ENCODE data around the gene CACNA1C. TPM values are rescaled to one million over a fixed set of nuclear protein-coding genes. Genes with fewer than 3 reads are reported as not detected.

Gene CACNA1C
- polyA plus RNA-seq, 4 donors: 0.67 to 2.5 (median 2.0) TPM

DNA sequence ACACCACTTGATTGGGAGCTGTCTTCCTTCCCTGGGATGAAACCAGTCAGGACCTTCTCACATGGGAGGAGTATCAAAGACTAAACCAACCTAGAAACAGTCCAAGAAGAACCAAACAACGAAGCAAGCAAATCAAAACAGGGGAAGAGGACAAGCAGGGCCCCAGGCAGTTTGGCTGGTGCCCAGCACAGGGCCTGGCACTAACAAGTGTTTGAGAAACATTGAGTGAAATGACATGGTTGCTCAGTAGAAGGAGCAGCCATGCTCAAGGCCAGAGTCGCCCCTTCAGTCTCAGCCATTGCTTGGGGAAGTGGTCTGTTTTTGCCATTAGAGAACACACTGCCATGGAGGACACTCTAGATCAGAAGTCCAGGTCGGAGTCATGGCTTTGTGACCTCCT lies 323.1 kb downstream of the CACNA1C start:
- no peaks in the 10 kb centered on the region for H3K27me3 ChIP-seq (ENCODE audit: control insufficient read depth in 3 of 3, insufficient read depth in 3 of 3, low read length in 3 of 3)
- WGBS, 3 donors: 80 to 85% (median 83%) methylated on average over 3 of the region's 3 CpGs
- no peak overlapping the region for H3K4me3 ChIP-seq (ENCODE audit: low read depth in 1 of 3, low read length in 3 of 3)
- FAIRE-seq: no peak
- no peaks in the 10 kb centered on the region for H3K36me3 ChIP-seq (ENCODE audit: control insufficient read depth in 3 of 3, insufficient read depth in 2 of 3, low read depth in 1 of 3, low read length in 3 of 3)
- DNase-seq: no peak
- no peak overlapping the region for H3K27ac ChIP-seq (ENCODE audit: low read depth in 1 of 3, low read length in 2 of 3)
- no peaks in the 10 kb centered on the region for H3K4me1 ChIP-seq (ENCODE audit: control insufficient read depth in 3 of 3, insufficient read depth in 2 of 3, low read depth in 1 of 3, low read length in 2 of 3)
- H3K9me3 ChIP-seq (ENCODE audit: control insufficient read depth in 2 of 2, insufficient read depth in 1 of 2, low read depth in 1 of 2, low read length in 1 of 2): no peaks in the 10 kb centered on the region

DNA sequence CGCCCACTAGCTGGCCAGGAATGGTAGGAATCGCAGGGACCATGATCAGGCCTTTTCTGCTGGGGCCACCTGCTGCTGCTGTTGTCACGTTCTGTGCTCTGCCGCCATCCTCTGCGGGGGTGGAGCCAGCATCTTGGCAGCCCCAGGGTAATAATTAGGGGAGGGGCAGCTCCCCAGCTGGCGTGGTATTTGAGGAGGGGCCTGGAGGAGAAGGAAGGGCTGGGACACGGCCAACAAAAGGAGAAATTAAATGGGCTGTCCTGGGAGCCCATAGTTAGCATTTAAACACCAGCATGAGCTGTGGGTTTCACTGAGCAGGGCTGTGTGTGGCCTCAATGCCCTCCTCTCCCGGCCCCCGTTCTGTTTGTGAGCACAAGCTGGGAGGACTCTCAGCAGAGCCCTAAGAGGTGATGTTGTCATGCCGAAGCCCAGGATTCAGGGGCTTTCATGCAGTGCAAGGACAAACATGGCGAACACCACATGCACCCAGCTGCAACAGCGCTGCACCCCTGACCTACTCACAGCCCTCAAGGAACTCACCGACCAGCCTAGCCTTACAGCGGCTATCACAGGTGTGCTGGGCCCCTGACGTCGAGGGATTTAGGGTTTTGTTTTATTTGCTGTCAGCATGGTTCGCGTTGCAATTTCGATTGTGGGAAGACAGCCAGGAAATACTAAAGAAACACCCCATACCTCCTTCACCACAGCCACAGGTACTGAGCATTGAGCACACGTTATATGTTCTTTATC lies 324.3 kb downstream of the CACNA1C start:
- 42 to 61% (median 53%) methylated on average over 20 of the region's 20 CpGs for WGBS, 3 donors
- no peak for FAIRE-seq
- peak in 1 of 2 donors; percentile 32 for DNase-seq

DNA sequence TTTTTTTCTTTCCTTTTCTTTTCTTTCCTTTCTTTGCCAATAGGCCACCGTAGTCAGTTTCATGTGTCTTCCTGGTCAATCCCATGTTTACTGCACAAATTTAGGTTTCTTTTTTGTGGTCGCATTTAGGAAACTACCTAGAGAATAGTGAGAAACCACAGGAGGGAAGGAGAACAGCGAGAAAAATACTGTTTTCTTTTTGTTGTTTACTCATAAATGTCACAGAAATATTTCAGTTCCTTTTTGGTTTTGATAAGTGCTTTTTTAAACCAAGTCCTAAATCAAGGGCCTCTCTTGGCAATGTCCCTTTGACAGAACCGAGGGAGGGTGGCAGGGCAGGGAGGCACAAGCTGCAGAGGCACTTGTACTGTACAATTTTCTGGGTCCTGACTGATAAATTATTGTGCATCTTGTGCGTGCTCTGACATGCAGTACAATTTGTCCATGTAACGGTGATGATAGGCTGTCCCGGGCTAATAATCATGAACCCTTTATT lies 326.1 kb downstream of the CACNA1C start:
- FAIRE-seq (no peak), DNase-seq (no peak)
- Histone ChIP-seq H3K4me1 (ENCODE audit: control insufficient read depth in 3 of 3, insufficient read depth in 2 of 3, low read depth in 1 of 3, low read length in 2 of 3) (peaks cover 0 to 4% (median 0%) of the 10 kb centered on the region in 3 donors), H3K36me3 (ENCODE audit: control insufficient read depth in 3 of 3, insufficient read depth in 2 of 3, low read depth in 1 of 3, low read length in 3 of 3) (no peaks in the 10 kb centered on the region), H3K27ac (ENCODE audit: low read depth in 1 of 3, low read length in 2 of 3) (no peak overlapping the region), H3K27me3 (ENCODE audit: control insufficient read depth in 3 of 3, insufficient read depth in 3 of 3, low read length in 3 of 3) (no peaks in the 10 kb centered on the region), H3K4me3 (ENCODE audit: low read depth in 1 of 3, low read length in 3 of 3) (no peak overlapping the region), H3K9me3 (ENCODE audit: control insufficient read depth in 2 of 2, insufficient read depth in 1 of 2, low read depth in 1 of 2, low read length in 1 of 2) (no peaks in the 10 kb centered on the region)
- WGBS, 3 donors: 68 to 86% (median 75%) methylated on average over 7 of the region's 7 CpGs

More for the DNA sequence above, 324.3 kb downstream of the CACNA1C start:
- H3K27ac ChIP-seq (ENCODE audit: low read depth in 1 of 3, low read length in 2 of 3): no peak overlapping the region
- H3K4me1 ChIP-seq (ENCODE audit: control insufficient read depth in 3 of 3, insufficient read depth in 2 of 3, low read depth in 1 of 3, low read length in 2 of 3): no peaks in the 10 kb centered on the region
- no peak overlapping the region for H3K4me3 ChIP-seq (ENCODE audit: low read depth in 1 of 3, low read length in 3 of 3)
- H3K36me3 ChIP-seq (ENCODE audit: control insufficient read depth in 3 of 3, insufficient read depth in 2 of 3, low read depth in 1 of 3, low read length in 3 of 3): no peaks in the 10 kb centered on the region
- no peaks in the 10 kb centered on the region for H3K27me3 ChIP-seq (ENCODE audit: control insufficient read depth in 3 of 3, insufficient read depth in 3 of 3, low read length in 3 of 3)
- no peaks in the 10 kb centered on the region for H3K9me3 ChIP-seq (ENCODE audit: control insufficient read depth in 2 of 2, insufficient read depth in 1 of 2, low read depth in 1 of 2, low read length in 1 of 2)

DNA sequence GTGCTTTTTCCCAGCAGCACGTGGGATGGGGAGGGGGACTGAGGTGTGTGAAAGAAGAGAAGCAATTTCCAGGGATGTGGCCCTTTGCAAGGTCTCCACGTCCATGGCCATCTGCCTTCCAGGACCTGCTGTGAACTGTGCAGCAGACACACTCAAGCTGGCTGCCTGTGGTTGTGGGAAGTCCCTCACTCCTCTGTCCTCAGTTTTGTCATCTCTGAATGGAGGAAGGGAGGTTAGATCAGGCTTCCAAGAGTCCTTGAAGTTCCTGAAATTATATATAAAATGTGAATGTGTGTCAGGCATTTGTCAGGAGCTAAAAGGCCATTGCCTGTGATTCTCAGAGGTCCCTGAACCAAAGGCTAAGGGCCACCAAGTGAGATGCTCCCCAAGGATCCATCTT lies 328.2 kb downstream of the CACNA1C start:
- peaks cover 0 to 4% (median 0%) of the 10 kb centered on the region in 3 donors for H3K4me1 ChIP-seq (ENCODE audit: control insufficient read depth in 3 of 3, insufficient read depth in 2 of 3, low read depth in 1 of 3, low read length in 2 of 3)

DNA sequence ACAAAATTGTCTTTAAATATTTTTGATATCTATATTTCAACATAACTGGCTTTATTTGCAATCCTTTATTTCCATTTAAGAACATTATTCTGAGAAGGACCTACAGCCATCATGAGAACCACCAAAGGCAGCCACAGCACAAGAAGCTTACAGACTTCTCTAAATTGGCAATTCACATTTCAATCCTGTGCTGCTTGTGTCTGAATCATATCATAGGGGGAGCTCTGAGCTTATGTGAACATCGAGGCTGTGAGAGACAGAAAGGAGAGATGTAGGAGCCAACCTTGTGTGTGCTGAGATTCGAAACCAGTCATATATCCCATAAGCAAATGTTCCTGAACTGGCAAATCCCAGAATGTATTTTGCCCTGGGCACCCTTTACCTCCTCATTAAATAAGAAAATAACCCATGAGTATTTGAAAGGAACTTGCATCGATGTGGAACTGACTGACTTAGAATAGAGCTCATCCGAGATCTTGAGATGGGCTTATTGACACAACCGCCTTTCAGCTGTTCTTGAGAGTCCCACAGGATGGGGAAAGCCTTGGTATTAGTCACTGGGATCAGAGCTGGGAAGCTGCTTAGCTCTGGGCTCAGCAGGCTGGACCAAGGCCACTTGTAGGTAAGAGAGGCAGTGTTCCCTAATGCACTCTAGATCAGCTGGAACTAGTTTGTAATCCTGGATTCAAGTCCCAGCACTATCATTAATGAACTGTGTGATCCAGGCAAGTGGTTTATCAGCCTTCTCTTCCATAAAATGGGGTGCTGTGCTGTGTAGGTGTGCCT lies 329.8 kb downstream of the CACNA1C start:
- WGBS, 3 donors: 76 to 82% (median 81%) methylated on average over 5 of the region's 5 CpGs
- Histone ChIP-seq H3K4me3 (ENCODE audit: low read depth in 1 of 3, low read length in 3 of 3) (no peak overlapping the region), H3K36me3 (ENCODE audit: control insufficient read depth in 3 of 3, insufficient read depth in 2 of 3, low read depth in 1 of 3, low read length in 3 of 3) (no peaks in the 10 kb centered on the region), H3K4me1 (ENCODE audit: control insufficient read depth in 3 of 3, insufficient read depth in 2 of 3, low read depth in 1 of 3, low read length in 2 of 3) (peaks cover 0 to 4% (median 0%) of the 10 kb centered on the region in 3 donors), H3K9me3 (ENCODE audit: control insufficient read depth in 2 of 2, insufficient read depth in 1 of 2, low read depth in 1 of 2, low read length in 1 of 2) (no peaks in the 10 kb centered on the region), H3K27ac (ENCODE audit: low read depth in 1 of 3, low read length in 2 of 3) (peak overlapping the region in 2 of 3 donors; percentile 15 to 65), H3K27me3 (ENCODE audit: control insufficient read depth in 3 of 3, insufficient read depth in 3 of 3, low read length in 3 of 3) (peaks cover 0 to 5% (median 0%) of the 10 kb centered on the region in 3 donors)
- DNase-seq (no peak), FAIRE-seq (no peak)

More for the DNA sequence above, 328.2 kb downstream of the CACNA1C start:
- 67 to 90% (median 85%) methylated on average over 2 of the region's 2 CpGs for whole genome bisulfite sequencing, 3 donors
- FAIRE-seq: no peak
- H3K27ac ChIP-seq (ENCODE audit: low read depth in 1 of 3, low read length in 2 of 3): no peak overlapping the region
- H3K4me3 ChIP-seq (ENCODE audit: low read depth in 1 of 3, low read length in 3 of 3): no peak overlapping the region
- H3K9me3 ChIP-seq (ENCODE audit: control insufficient read depth in 2 of 2, insufficient read depth in 1 of 2, low read depth in 1 of 2, low read length in 1 of 2): no peaks in the 10 kb centered on the region
- DNase-seq: no peak
- no peaks in the 10 kb centered on the region for H3K27me3 ChIP-seq (ENCODE audit: control insufficient read depth in 3 of 3, insufficient read depth in 3 of 3, low read length in 3 of 3)
- no peaks in the 10 kb centered on the region for H3K36me3 ChIP-seq (ENCODE audit: control insufficient read depth in 3 of 3, insufficient read depth in 2 of 3, low read depth in 1 of 3, low read length in 3 of 3)

DNA sequence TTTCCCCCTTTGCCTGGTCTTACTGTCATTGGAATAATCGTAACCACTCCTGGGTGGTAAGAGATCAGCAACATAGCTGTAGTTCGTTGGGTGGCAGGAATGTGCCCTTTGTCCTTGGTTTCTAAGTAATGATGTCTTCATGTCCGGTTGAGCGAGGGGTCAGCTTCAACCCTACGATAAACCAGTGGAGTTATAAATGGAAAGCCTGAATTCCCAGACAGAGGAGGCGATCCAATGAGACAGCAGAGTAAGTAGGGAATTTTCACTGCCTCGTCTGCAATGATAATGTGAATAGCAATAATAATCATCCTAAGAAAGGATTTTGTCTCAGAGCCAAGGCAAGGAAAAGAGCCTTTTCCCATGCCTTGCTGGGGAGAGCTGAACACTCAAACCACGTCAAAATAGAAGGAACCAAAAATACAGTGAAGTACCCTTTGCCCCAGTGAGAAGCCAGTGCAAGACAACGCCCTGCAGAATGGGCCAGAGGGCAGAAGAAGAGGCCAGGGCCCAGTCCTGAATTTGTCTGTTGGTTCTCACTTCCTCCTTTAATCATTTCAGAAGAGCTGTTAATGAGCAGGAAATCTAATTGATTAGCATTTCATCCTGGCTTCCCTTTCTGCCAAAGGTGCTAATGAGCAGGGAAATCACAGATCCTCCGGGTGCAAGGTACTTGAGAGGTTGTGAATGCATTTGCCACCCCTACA lies 330.7 kb downstream of the CACNA1C start:
- peak; percentile 37 to 44 for DNase-seq
- WGBS, 3 donors: 31 to 57% (median 43%) methylated on average over 10 of the region's 10 CpGs
- no peak overlapping the region for H3K4me3 ChIP-seq (ENCODE audit: low read depth in 1 of 3, low read length in 3 of 3)
- no peaks in the 10 kb centered on the region for H3K36me3 ChIP-seq (ENCODE audit: control insufficient read depth in 3 of 3, insufficient read depth in 2 of 3, low read depth in 1 of 3, low read length in 3 of 3)
- H3K27me3 ChIP-seq (ENCODE audit: control insufficient read depth in 3 of 3, insufficient read depth in 3 of 3, low read length in 3 of 3): peaks cover 0 to 5% (median 0%) of the 10 kb centered on the region in 3 donors
- peaks cover 0 to 4% (median 0%) of the 10 kb centered on the region in 3 donors for H3K4me1 ChIP-seq (ENCODE audit: control insufficient read depth in 3 of 3, insufficient read depth in 2 of 3, low read depth in 1 of 3, low read length in 2 of 3)
- peak overlapping the region in 2 of 3 donors; percentile 15 to 65 for H3K27ac ChIP-seq (ENCODE audit: low read depth in 1 of 3, low read length in 2 of 3)
- no peaks in the 10 kb centered on the region for H3K9me3 ChIP-seq (ENCODE audit: control insufficient read depth in 2 of 2, insufficient read depth in 1 of 2, low read depth in 1 of 2, low read length in 1 of 2)
- FAIRE-seq: no peak

DNA sequence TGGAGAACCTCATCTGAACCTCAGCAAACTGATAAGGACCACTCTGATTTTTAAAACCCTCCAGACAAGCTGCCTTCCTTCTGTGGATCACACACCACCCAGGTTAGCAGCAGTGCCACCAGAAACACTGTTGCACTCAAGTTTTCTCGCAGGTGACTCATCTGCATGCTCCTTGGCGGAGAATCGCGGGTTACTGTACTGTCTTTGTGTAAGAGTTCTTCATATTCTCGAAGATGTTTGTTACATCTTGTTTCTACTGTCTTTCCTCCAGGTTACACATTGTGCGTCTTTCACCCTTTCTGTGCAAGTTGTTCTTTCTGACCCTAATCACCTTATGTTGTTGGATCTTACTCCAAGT lies 331.2 kb downstream of the CACNA1C start:
- DNase-seq (no peak), FAIRE-seq (no peak)
- H3K27me3 ChIP-seq (ENCODE audit: control insufficient read depth in 3 of 3, insufficient read depth in 3 of 3, low read length in 3 of 3): peaks cover 0 to 5% (median 0%) of the 10 kb centered on the region in 3 donors
- H3K4me1 ChIP-seq (ENCODE audit: control insufficient read depth in 3 of 3, insufficient read depth in 2 of 3, low read depth in 1 of 3, low read length in 2 of 3): peaks cover 0 to 4% (median 0%) of the 10 kb centered on the region in 3 donors
- H3K9me3 ChIP-seq (ENCODE audit: control insufficient read depth in 2 of 2, insufficient read depth in 1 of 2, low read depth in 1 of 2, low read length in 1 of 2): no peaks in the 10 kb centered on the region
- no peaks in the 10 kb centered on the region for H3K36me3 ChIP-seq (ENCODE audit: control insufficient read depth in 3 of 3, insufficient read depth in 2 of 3, low read depth in 1 of 3, low read length in 3 of 3)
- H3K4me3 ChIP-seq (ENCODE audit: low read depth in 1 of 3, low read length in 3 of 3): no peak overlapping the region
- H3K27ac ChIP-seq (ENCODE audit: low read depth in 1 of 3, low read length in 2 of 3): peak overlapping the region in 1 of 3 donors; percentile 33
- WGBS, 3 donors: 85 to 94% (median 91%) methylated on average over 6 of the region's 6 CpGs
